NCI-H1694 (cell line): ENCODE results near the gene ZSCAN21.

Experiments used
- DNase-seq: peaks from one replicate; lab custom pipeline; 2025; lab: John Stamatoyannopoulos, UW

Gene ZSCAN21

GRCh38 chr7:100101016-100101862 lies 51.7 kb downstream of the ZSCAN21 start, which contains the start of the genes AP4M1 and MCM7:
Gene AP4M1 (plus strand): TSS chr7:100101643. CDS start chr7:100101715, 72 bp downstream.
Gene MCM7 (minus strand): TSS chr7:100101397. CDS start chr7:100101294, 103 bp downstream.
- peak; percentile 94 for DNase-seq

- no peak for DNase-seq
These were observed 53.6 kb downstream of the ZSCAN21 start for GRCh38 chr7:100102950-100103840.

- no peak for DNase-seq
These were observed 56.0 kb downstream of the ZSCAN21 start for GRCh38 chr7:100105534-100105933.

- no peak for DNase-seq
These were observed 57.1 kb downstream of the ZSCAN21 start for GRCh38 chr7:100106633-100107032.

GRCh38 chr7:100107125-100107737 lies 57.7 kb downstream of the ZSCAN21 start:
- DNase-seq, result no peak

GRCh38 chr7:100107890-100108289 lies 58.3 kb downstream of the ZSCAN21 start:
- no peak for DNase-seq

GRCh38 chr7:100109521-100110163 lies 60.1 kb downstream of the ZSCAN21 start:
- no peak for DNase-seq

- DNase-seq, result no peak
These were observed 61.6 kb downstream of the ZSCAN21 start for GRCh38 chr7:100111156-100111555.

- DNase-seq, result no peak
These were observed 62.3 kb downstream of the ZSCAN21 start for GRCh38 chr7:100111914-100112313.
